Left ventricle myocardium inferior (tissue), 1 donor: ENCODE results near the gene GPNMB. TPM values are rescaled to one million over a fixed set of nuclear protein-coding genes. Genes with fewer than 3 reads are reported as not detected.
A peak's percentile ranks its signal among the peaks of the same experiment; 100 is the strongest.

Source experiments
- DNase-seq: peaks from one replicate; pipeline ENCODE4 v3.0.0-alpha.2; 2020
- H3K27ac ChIP-seq: fragments of 200-600 bp; replicated peaks from 2 replicates; pipeline ENCODE4 v1.8.0; 2021
- H3K27me3 ChIP-seq: fragments of 200-600 bp; 2 replicates; pipeline ENCODE4 v1.8.0; 2021; ENCODE audit warnings: low read depth
- H3K36me3 ChIP-seq: fragments of 200-600 bp; 2 replicates; pipeline ENCODE4 v1.8.0; 2021
- H3K4me1 ChIP-seq: fragments of 200-600 bp; 2 replicates; pipeline ENCODE4 v1.8.0; 2021
- H3K4me3 ChIP-seq: fragments of 200-600 bp; 2 replicates; pipeline ENCODE4 v1.8.0; 2021; ENCODE audit warnings: mild to moderate bottlenecking, moderate library complexity
- H3K9me3 ChIP-seq: fragments of 200-600 bp; replicated peaks from 2 replicates; pipeline ENCODE4 v1.8.0; 2021
- intact Hi-C: fragments of 100-400 bp; cut with micrococcal nuclease; formaldehyde crosslinking; loops from one replicate; pipeline ENCODE4 v1.11.0; 2022
- total RNA-seq: library from RNA; stranded (reverse); fragmentation: NEBNext Ultra II Directional; extraction: Animal tissue kit (Norgen Biotek cat#: 25700); gene quantifications from one replicate; pipeline ENCODE4 v1.2.1, GENCODE V29; 2021
- TF ChIP-seq, protein P1 (sequence below): fragments of 200-600 bp; IDR thresholded peaks from 2 replicates; pipeline ENCODE4 v1.8.0; 2021; ENCODE audit warnings: antibody characterized with exemption, mild to moderate bottlenecking, borderline replicate concordance
- donor health status: DM: no; HTN: yes; CAD: no; lungs with severe emphysema.

GPNMB gene
- total RNA-seq, 1 donor from 2014 or later: 288 TPM

DNA sequence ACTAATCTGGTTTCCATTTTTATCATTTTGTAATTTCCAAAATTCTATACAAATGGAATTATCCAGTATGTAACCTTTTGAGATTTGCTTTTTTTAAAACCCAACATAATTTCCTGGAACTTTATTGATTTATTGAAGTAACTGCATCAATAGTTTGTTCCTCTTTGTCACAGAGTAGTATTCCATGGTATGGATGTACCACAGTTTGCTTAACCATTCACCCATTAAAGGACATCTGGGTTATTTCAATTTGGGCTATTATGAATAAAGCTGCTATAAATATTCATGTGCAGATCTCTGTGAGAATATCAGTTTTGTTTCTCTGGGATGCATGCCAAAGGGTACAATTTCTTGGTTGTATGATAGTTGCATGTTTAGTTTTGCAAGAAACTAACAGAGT is 2.9 kb downstream of the GPNMB start:
- intact Hi-C loops: no loop called here
- Histone ChIP-seq H3K27ac (no peak overlapping the region), H3K4me3 (peak overlapping the region; percentile 77), H3K9me3 (peaks cover 7% of the 10 kb centered on the region), H3K27me3 (peaks cover 16% of the 10 kb centered on the region), H3K4me1 (peaks cover 44% of the 10 kb centered on the region), H3K36me3 (peaks cover 30% of the 10 kb centered on the region)
- TF ChIP-seq, protein P1, sequence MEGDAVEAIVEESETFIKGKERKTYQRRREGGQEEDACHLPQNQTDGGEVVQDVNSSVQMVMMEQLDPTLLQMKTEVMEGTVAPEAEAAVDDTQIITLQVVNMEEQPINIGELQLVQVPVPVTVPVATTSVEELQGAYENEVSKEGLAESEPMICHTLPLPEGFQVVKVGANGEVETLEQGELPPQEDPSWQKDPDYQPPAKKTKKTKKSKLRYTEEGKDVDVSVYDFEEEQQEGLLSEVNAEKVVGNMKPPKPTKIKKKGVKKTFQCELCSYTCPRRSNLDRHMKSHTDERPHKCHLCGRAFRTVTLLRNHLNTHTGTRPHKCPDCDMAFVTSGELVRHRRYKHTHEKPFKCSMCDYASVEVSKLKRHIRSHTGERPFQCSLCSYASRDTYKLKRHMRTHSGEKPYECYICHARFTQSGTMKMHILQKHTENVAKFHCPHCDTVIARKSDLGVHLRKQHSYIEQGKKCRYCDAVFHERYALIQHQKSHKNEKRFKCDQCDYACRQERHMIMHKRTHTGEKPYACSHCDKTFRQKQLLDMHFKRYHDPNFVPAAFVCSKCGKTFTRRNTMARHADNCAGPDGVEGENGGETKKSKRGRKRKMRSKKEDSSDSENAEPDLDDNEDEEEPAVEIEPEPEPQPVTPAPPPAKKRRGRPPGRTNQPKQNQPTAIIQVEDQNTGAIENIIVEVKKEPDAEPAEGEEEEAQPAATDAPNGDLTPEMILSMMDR: no peak
- DNase-seq: no peak

DNA sequence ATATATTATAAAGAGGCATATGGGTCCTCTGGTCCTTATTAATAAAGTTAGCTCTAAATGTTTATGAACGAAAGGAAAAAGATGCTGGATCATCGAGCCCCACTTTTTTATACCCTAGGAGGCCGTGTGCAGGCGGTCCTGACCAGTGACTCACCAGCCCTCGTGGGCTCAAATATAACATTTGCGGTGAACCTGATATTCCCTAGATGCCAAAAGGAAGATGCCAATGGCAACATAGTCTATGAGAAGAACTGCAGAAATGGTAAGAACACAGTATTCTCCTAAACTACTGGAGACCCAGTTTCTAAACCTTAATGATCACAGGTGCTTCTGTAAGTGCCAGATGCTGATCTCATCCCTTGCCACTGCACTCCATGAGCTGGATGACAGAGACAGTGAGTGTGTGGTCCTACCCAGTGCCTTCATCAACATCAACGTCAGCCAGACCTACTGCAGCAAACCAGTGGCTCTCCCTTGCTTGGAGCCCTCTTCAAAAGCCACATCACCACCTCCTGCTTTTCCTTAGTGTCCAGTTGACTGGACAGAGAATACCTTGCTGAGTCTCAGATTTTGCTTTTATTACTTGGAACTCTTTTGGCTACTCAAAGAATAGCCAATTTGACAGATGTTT is 7.6 kb downstream of the GPNMB start:
- H3K4me3 ChIP-seq: no peak overlapping the region
- intact Hi-C loops: no loop called here
- H3K4me1 ChIP-seq: peaks cover 7% of the 10 kb centered on the region
- H3K27me3 ChIP-seq: no peaks in the 10 kb centered on the region
- H3K9me3 ChIP-seq: peaks cover 7% of the 10 kb centered on the region
- peaks cover 76% of the 10 kb centered on the region for H3K36me3 ChIP-seq
- TF ChIP-seq, protein P1: no peak
- DNase-seq: no peak
- no peak overlapping the region for H3K27ac ChIP-seq

DNA sequence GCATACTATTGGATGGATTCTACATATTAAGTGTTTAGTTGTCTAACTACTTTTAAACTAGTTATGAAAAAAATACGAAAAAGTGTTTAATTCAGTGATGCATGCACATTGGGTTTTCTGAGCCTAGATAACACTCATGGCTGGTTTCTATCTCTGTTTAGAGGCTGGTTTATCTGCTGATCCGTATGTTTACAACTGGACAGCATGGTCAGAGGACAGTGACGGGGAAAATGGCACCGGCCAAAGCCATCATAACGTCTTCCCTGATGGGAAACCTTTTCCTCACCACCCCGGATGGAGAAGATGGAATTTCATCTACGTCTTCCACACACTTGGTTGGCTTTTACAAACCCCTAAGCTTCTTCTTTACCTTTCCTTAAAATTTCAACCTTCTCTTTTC is 10.2 kb downstream of the GPNMB start:
- Histone ChIP-seq H3K4me3 (no peak overlapping the region), H3K4me1 (no peaks in the 10 kb centered on the region), H3K36me3 (peaks cover 89% of the 10 kb centered on the region), H3K27me3 (no peaks in the 10 kb centered on the region), H3K9me3 (peaks cover 6% of the 10 kb centered on the region), H3K27ac (no peak overlapping the region)
- intact Hi-C loops: no loop called here
- TF ChIP-seq, protein P1: no peak
- no peak for DNase-seq

DNA sequence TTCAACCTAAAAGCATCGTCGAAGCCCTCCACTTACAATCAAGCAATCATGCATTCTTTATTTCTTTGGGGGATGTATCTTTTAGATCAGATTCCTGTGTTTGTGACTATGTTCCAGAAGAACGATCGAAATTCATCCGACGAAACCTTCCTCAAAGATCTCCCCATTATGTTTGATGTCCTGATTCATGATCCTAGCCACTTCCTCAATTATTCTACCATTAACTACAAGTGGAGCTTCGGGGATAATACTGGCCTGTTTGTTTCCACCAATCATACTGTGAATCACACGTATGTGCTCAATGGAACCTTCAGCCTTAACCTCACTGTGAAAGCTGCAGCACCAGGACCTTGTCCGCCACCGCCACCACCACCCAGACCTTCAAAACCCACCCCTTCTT is 13.8 kb downstream of the GPNMB start:
- intact Hi-C loops: loop anchor here (10.0 kb wide), 1 partner anchor 76 kb away; the partner anchor contains the start of gene NUP42
- H3K4me1 ChIP-seq: no peaks in the 10 kb centered on the region
- no peaks in the 10 kb centered on the region for H3K9me3 ChIP-seq
- H3K27me3 ChIP-seq: no peaks in the 10 kb centered on the region
- H3K27ac ChIP-seq: no peak overlapping the region
- H3K4me3 ChIP-seq: no peak overlapping the region
- DNase-seq: no peak
- H3K36me3 ChIP-seq: peaks cover 83% of the 10 kb centered on the region
- TF ChIP-seq, protein P1: no peak

DNA sequence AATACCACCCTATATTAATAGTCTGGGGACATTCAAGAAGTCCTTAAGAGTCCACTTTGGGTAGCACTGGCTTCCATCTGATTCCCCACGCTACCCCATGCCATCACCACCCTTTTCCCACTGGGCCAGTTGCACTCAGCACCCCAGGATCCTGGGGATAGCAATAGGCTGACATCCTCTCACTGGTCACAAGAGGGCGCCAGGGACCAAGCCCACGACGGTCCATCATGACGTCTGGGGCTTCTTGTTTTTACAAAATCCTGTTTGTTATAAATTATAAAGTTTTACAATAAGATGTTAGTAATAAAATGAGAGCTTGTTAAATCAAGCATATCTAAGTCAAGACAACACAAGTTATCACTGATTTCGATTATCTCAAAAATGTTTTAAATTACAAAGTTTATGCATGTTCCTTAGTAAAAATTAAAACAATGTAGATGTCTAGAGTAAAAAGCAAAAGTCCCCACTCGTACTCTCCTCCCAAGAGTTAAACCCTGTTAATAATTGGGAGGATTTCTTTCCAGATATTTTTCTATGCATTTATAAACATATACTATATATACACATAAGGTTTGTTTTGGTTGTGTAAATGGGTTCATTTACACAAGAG is 15.4 kb downstream of the GPNMB start:
- H3K4me1 ChIP-seq: no peaks in the 10 kb centered on the region
- no peak overlapping the region for H3K4me3 ChIP-seq
- H3K27me3 ChIP-seq: no peaks in the 10 kb centered on the region
- no peaks in the 10 kb centered on the region for H3K9me3 ChIP-seq
- H3K36me3 ChIP-seq: peaks cover 81% of the 10 kb centered on the region
- H3K27ac ChIP-seq: no peak overlapping the region
- TF ChIP-seq, protein P1: peak; percentile 82
- intact Hi-C loops: loop anchor here (10.0 kb wide), 1 partner anchor 77 kb away; the partner anchor contains the start of gene NUP42
- DNase-seq: peak; percentile 30
